Measurements from ENCODE around the gene RASL10A. TPM values are rescaled to one million over a fixed set of nuclear protein-coding genes. Genes with fewer than 3 reads are reported as not detected.

The RASL10A gene
- not detected in 2 replicates for total RNA-seq

GRCh38 chr22:29315286-29316140 lies at the start of gene RASL10A:
Gene RASL10A, minus strand, starts transcription at chr22:29315697. Its CDS starts 451 bp downstream, at chr22:29315246.

DNA sequence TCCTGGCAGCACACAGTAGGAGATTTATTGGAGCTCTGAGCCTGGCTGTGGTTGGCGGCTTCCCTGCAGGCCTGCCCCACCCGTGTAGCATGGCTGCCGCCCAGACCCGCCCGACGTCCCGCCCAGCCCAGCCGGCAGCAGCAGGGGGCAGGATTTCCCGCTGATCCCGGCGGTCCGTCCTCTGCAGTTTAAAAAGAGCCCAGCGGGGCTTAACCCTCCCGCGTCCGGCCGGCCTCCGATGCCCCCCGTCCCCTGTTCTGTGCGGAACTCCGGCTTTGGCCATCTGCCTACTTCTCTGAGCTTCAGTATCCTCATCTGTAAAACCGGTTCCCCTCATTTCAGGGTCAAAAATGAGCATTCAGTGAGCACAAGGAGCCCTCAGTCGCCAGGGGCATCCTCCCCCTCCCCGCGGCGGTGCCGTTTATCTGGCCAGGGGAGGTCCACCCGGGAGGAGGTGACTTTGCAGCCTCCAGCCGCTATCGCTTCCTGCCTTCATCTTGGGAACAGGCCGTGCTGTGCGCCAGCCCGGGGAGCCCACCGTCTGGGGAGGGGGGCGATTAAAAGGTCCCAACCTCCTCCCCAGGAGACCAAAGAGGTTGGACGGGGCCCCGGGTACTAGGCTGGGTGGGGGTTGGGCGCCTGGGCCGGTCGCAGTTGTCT lies 9.2 kb downstream of the RASL10A start, which contains the start of gene GAS2L1:
Gene GAS2L1, plus strand, starts transcription at position 476 of the 660 bp plus-strand sequence. CDS start 1,456 bp downstream, outside the sequence.

DNA sequence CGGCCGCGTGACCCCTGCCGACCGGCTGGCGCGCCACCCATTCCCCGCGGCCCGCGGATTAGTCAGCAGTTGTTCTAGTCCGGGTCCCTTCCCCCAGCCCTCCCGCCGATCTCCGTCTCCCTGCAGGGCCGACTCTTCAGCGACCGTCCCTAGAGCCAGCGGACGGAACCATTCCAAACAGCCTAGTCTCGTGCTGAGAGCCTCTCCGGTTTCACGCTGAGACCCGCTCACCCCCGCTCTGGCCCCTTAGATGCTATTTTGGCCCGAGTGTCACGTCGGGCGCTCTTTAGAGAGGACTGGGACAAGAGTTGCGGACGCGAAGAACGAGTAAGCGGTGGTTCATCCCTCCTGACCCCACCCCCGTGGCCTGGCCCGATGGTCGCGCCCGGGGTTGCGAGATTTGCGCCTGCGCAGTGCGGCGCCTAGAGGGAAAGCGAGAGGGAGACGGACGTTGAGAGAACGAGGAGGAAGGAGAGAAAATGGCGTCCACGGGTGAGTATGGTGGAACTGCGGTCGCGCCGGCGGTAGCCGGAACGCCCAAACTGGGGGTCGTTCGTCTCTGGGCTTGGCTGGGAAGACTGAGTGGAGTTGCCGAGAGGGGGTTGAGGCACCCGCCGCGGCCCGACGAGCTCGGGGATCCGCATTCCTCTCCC lies 47.5 kb downstream of the RASL10A start, which contains the start of the genes EWSR1 and RHBDD3:
Gene EWSR1, plus strand, starts transcription at position 411 of the 653 bp plus-strand sequence. Its CDS starts 69 bp downstream, at position 480.
Gene RHBDD3, minus strand, starts transcription at position 124 of the 653 bp plus-strand sequence. CDS start 2,355 bp downstream, outside the sequence.

Other genes with a start within 250 kb of the RASL10A start
- gene KREMEN1, start 242.7 kb downstream of the RASL10A start, total RNA-seq, result 3.4 and 4.2 TPM in 2 replicates
- gene EMID1, start 109.8 kb downstream of the RASL10A start, total RNA-seq, result not detected in 2 replicates
- gene RHBDD3, start 47.7 kb downstream of the RASL10A start, total RNA-seq, result 17.2 and 27.6 TPM in 2 replicates
- 95.6 and 150 TPM in 2 replicates for gene EWSR1, start 47.4 kb downstream of the RASL10A start, total RNA-seq
- 7.4 and 17.1 TPM in 2 replicates for gene GAS2L1, start 9.0 kb downstream of the RASL10A start, total RNA-seq
- gene AP1B1, start 72.9 kb upstream of the RASL10A start, total RNA-seq, result 49.6 and 85.1 TPM in 2 replicates
- not detected in 2 replicates for gene RFPL1, start 122.9 kb upstream of the RASL10A start, total RNA-seq
- gene NEFH, start 164.5 kb upstream of the RASL10A start, total RNA-seq, result 0.59 and 1.0 TPM in 2 replicates
- 49.9 and 98.5 TPM in 2 replicates for gene THOC5, start 238.1 kb upstream of the RASL10A start, total RNA-seq